B cell (primary cell): ENCODE measurements around the gene ADGRE2.

ENCODE experiments used
- EZH2 ChIP-seq: IDR thresholded peaks from 2 replicates; pipeline ENCODE4 v1.6.1; 2012; ENCODE audit warnings: borderline replicate concordance, low read depth, mild to moderate bottlenecking, moderate library complexity, low read length; ENCODE audit not compliant: insufficient read depth, poor library complexity, severe bottlenecking
- TF ChIP-seq, protein P1 (sequence below): fragments of 200-600 bp; IDR thresholded peaks from one replicate; pipeline ENCODE4 v1.8.0; 2022; ENCODE audit warnings: antibody characterized with exemption, mild to moderate bottlenecking

DNA sequence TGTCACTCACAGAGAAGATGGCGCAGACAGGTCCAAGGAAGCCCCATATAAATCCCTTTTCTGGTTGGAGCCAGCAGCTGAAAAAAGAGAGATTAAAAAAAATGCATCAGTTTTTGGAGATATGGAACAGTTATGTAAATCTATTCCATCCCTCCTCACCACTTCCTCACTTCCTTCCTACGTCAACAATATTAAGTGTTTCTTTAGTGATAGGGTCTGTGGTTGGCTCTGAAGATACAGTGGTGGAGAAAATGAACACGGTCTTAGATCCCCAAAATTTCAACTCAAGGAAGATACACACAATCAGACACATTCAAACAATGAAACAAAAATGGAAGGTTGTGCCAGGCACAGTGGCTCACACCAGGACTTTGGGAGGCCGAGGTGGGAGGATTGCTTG is 31.5 kb downstream of the ADGRE2 start:
- TF ChIP-seq, protein P1, sequence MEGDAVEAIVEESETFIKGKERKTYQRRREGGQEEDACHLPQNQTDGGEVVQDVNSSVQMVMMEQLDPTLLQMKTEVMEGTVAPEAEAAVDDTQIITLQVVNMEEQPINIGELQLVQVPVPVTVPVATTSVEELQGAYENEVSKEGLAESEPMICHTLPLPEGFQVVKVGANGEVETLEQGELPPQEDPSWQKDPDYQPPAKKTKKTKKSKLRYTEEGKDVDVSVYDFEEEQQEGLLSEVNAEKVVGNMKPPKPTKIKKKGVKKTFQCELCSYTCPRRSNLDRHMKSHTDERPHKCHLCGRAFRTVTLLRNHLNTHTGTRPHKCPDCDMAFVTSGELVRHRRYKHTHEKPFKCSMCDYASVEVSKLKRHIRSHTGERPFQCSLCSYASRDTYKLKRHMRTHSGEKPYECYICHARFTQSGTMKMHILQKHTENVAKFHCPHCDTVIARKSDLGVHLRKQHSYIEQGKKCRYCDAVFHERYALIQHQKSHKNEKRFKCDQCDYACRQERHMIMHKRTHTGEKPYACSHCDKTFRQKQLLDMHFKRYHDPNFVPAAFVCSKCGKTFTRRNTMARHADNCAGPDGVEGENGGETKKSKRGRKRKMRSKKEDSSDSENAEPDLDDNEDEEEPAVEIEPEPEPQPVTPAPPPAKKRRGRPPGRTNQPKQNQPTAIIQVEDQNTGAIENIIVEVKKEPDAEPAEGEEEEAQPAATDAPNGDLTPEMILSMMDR = no peak
- no peak for TF ChIP-seq EZH2
